GM12878 (cell line): Measurements from ENCODE around the gene MUC7. TPM values are rescaled to one million over a fixed set of nuclear protein-coding genes. Genes with fewer than 3 reads are reported as not detected.

Source experiments
- ATAC-seq: fragments of 200-7000 bp; cut with Tn5 transposase; 3 replicates; pipeline ENCODE4 v1.9.1; 2020; ENCODE audit warnings: mild to moderate bottlenecking, moderate library complexity
- BruUV-seq: library from RNA; stranded (reverse); fragments of 400-500 nt; replicated peaks from 2 replicates; lab custom pipeline; 2021; lab: Mats Ljungman, UMichigan
- CTCF ChIA-PET: fragments of 300-600 bp; sonication (Branson Sonifier 250); formaldehyde crosslinking; extraction: SDS; loops from one replicate; lab custom pipeline; 2021; ENCODE audit warnings: inconsistent platforms; lab: Yijun Ruan, JAX
- POLR2A ChIA-PET: fragments of 350-600 bp; formaldehyde crosslinking; extraction: SDS; loops from one replicate; lab custom pipeline; 2021; ENCODE audit warnings: inconsistent platforms; lab: Charles Lee
- RAD21 ChIA-PET: fragments of 300-600 bp; sonication (Branson Sonifier 250); formaldehyde crosslinking; loops from one replicate; lab custom pipeline; 2023; ENCODE audit warnings: antibody characterized with exemption; ENCODE audit not compliant: unreplicated experiment; lab: Charles Lee
- SMC1A ChIA-PET: fragments of 300-600 bp; sonication (Branson Sonifier 250); formaldehyde crosslinking; loops from one replicate; lab custom pipeline; 2023; ENCODE audit not compliant: unreplicated experiment, uncharacterized antibody; lab: Charles Lee
- DNase-seq: peaks from one replicate; pipeline ENCODE4 v3.0.0-alpha.2; 2011; ENCODE audit warnings: low read depth, low spot score
- FAIRE-seq: peaks from 3 replicates; lab custom pipeline; 2011; peaks lifted over from hg19 to GRCh38; lab: Jason Lieb, UNC
- H2AFZ ChIP-seq: 2 replicates; pipeline ENCODE4 v1.6.0; 2011; ENCODE audit warnings: low read depth, low read length, control low read depth; ENCODE audit not compliant: control insufficient read depth
- H3K27ac ChIP-seq: 2 replicates; pipeline ENCODE4 v1.5.1; 2011; ENCODE audit warnings: control low read depth; ENCODE audit not compliant: control insufficient read depth, insufficient read depth
- H3K27me3 ChIP-seq, 2 experiments: replicated peaks in 1 of 2; 2 replicates each; pipeline versions ENCODE4 v1.6.0 to v1.6.1; 2011; ENCODE audit warnings: low read length in 1 of 2; ENCODE audit not compliant: control insufficient read depth in 2 of 2, insufficient read depth in 2 of 2
- H3K36me3 ChIP-seq, 2 experiments: 2 replicates each; pipeline ENCODE4 v1.5.1; 2011; ENCODE audit warnings: low read length in 1 of 2; ENCODE audit not compliant: control insufficient read depth in 2 of 2, insufficient read depth in 2 of 2
- H3K4me1 ChIP-seq: 2 replicates; pipeline ENCODE4 v1.6.1; 2011; ENCODE audit warnings: mild to moderate bottlenecking, low read length, moderate library complexity, mixed read lengths; ENCODE audit not compliant: control insufficient read depth, insufficient read depth
- H3K4me2 ChIP-seq: 2 replicates; pipeline ENCODE4 v1.6.0; 2011; ENCODE audit warnings: control low read depth; ENCODE audit not compliant: control insufficient read depth, insufficient read depth
- H3K4me3 ChIP-seq: fragments of 200-600 bp; sonication (generic); 2 replicates; pipeline ENCODE4 v1.5.1; 2016
- H3K79me2 ChIP-seq: 2 replicates; pipeline ENCODE4 v1.6.0; 2011; ENCODE audit warnings: low read length; ENCODE audit not compliant: control insufficient read depth, insufficient read depth
- H3K9ac ChIP-seq: 2 replicates; pipeline ENCODE4 v1.8.0; 2011; ENCODE audit warnings: low read length, control low read depth, mixed read lengths; ENCODE audit not compliant: control insufficient read depth, insufficient read depth
- H3K9me3 ChIP-seq: replicated peaks from 3 replicates; pipeline ENCODE4 v1.5.1; 2011; ENCODE audit warnings: mild to moderate bottlenecking, low read length; ENCODE audit not compliant: control insufficient read depth, insufficient read depth
- H4K20me1 ChIP-seq: 2 replicates; pipeline ENCODE4 v1.6.0; 2011; ENCODE audit not compliant: control insufficient read depth, insufficient read depth
- BCL11A ChIP-seq: IDR thresholded peaks from 2 replicates; pipeline ENCODE4 v1.6.1; 2011; ENCODE audit warnings: low read depth, low read length
- CBFB ChIP-seq: IDR thresholded peaks from 2 replicates; pipeline ENCODE4 v1.6.1; 2016; ENCODE audit warnings: antibody characterized with exemption, low read depth
- E2F8 ChIP-seq: fragments of 450-650 bp; IDR thresholded peaks from 2 replicates; pipeline ENCODE4 v1.6.1; 2018; ENCODE audit warnings: mild to moderate bottlenecking, low read depth, moderate library complexity; ENCODE audit not compliant: partially characterized antibody
- EGR1 ChIP-seq, 2 experiments: IDR thresholded peaks; 1 replicate in 1 of 2; 2 replicates in 1 of 2; pipeline ENCODE4 v1.6.1; 2011 to 2012; ENCODE audit warnings: low read depth in 2 of 2, low read length in 2 of 2, borderline replicate concordance in 1 of 2, mild to moderate bottlenecking in 1 of 2, moderate library complexity in 1 of 2
- ELK1 ChIP-seq: IDR thresholded peaks from 2 replicates; pipeline ENCODE4 v1.6.1; 2012; ENCODE audit warnings: low read depth, low read length, improper control_type of control experiment
- FOXM1 ChIP-seq: IDR thresholded peaks from 2 replicates; pipeline ENCODE4 v1.6.1; 2012; ENCODE audit warnings: low read depth, mild to moderate bottlenecking, inconsistent platforms, low read length, moderate library complexity
- GATAD2B ChIP-seq: fragments of 450-650 bp; conservative IDR thresholded peaks from 2 replicates; pipeline ENCODE4 v1.6.1; 2017; ENCODE audit warnings: low read depth, mild to moderate bottlenecking, moderate library complexity
- HDAC2 ChIP-seq: fragments of 200-600 bp; sonication (generic); IDR thresholded peaks from 2 replicates; pipeline ENCODE4 v1.6.1; 2017
- IRF4 ChIP-seq: IDR thresholded peaks from 2 replicates; pipeline ENCODE4 v1.6.1; 2011; ENCODE audit warnings: low read depth, low read length
- RBBP5 ChIP-seq: fragments of 200-600 bp; sonication (generic); conservative IDR thresholded peaks from 2 replicates; pipeline ENCODE4 v1.6.1; 2016
- RUNX3 ChIP-seq: IDR thresholded peaks from 2 replicates; pipeline ENCODE4 v1.6.1; 2012; ENCODE audit warnings: low read length, inconsistent platforms
- SMARCA5 ChIP-seq: fragments of 450-650 bp; IDR thresholded peaks from 2 replicates; pipeline ENCODE4 v1.6.1; 2017; ENCODE audit warnings: mild to moderate bottlenecking
- SMC3 ChIP-seq: IDR thresholded peaks from 2 replicates; pipeline ENCODE4 v1.6.1; 2011; ENCODE audit warnings: low read length, improper control_type of control experiment, borderline replicate concordance
- SRF ChIP-seq, 2 experiments: IDR thresholded peaks; 2 replicates each; pipeline ENCODE4 v1.6.1; 2011; ENCODE audit warnings: low read depth in 2 of 2, low read length in 2 of 2, mild to moderate bottlenecking in 1 of 2, moderate library complexity in 1 of 2
- SUZ12 ChIP-seq: fragments of 200-600 bp; sonication (generic); IDR thresholded peaks from one replicate; pipeline ENCODE4 v1.6.1; 2018; ENCODE audit warnings: antibody characterized with exemption, mild to moderate bottlenecking; ENCODE audit not compliant: unreplicated experiment
- ZNF217 ChIP-seq: fragments of 450-650 bp; IDR thresholded peaks from 2 replicates; pipeline ENCODE4 v1.6.1; 2017; ENCODE audit warnings: antibody characterized with exemption, mild to moderate bottlenecking
- WGBS: methylation state at CpG from one replicate; pipeline ENCODE4 v1.1.6; 2016; ENCODE audit warnings: low lambda C conversion rate; ENCODE audit not compliant: insufficient replicate concordance, insufficient coverage; ENCODE audit errors: missing lambda C conversion rate; 5-methylcytosine and 5-hydroxymethylcytosine counted together
- in situ Hi-C: fragments of 300-500 bp; cut with MboI; formaldehyde crosslinking; loops from 9 replicates; pipeline ENCODE4 v1.14.3; 2018; ENCODE audit warnings: mixed read lengths
- intact Hi-C: fragments of 100-400 bp; cut with micrococcal nuclease; formaldehyde crosslinking; loops from one replicate; pipeline ENCODE4 v1.14.2; 2022; ENCODE audit not compliant: unreplicated experiment
- polyA plus RNA-seq, 11 experiments: library from polyadenylated mRNA; depleted of rRNA in 4 of 11; unstranded in 6 of 11; stranded (reverse) in 5 of 11; fragments of >200 nt; fragmentation: Nextera tagmentation in 4 of 11; fragmentation: Illumina TruSeq in 1 of 11; extraction: Ambion mirVana in 4 of 11; extraction: Trizol in 1 of 11; gene quantifications; 1 replicate in 1 of 11; 2 replicates in 10 of 11; pipeline versions ENCODE4 v1.2.1 to v1.2.3, GENCODE V29; 2011 to 2016; ENCODE audit warnings: inconsistent platforms in 2 of 11, missing spikeins in 2 of 11, low read depth in 1 of 11
- total RNA-seq, 4 experiments: library from RNA; depleted of rRNA in 3 of 4; stranded (reverse); fragments of >200 nt in 3 of 4; fragmentation: Illumina TruSeq in 1 of 4; extraction: Trizol in 1 of 4; gene quantifications; 2 replicates each; pipeline versions ENCODE4 v1.2.1 to v1.2.3, GENCODE V29; 2013 to 2021
- TF ChIP-seq, protein P1 (sequence below): fragments of 450-650 bp; IDR thresholded peaks from 2 replicates; pipeline ENCODE4 v1.6.1; 2016; ENCODE audit warnings: mild to moderate bottlenecking
- TF ChIP-seq, protein P2 (sequence below): fragments of 150-350 bp; IDR thresholded peaks from 2 replicates; pipeline ENCODE4 v1.6.1; 2016; ENCODE audit warnings: low read depth, low read length

Gene MUC7
- total and polyA plus RNA-seq, 10 of the 15 experiments (the other 5 are each of a cell fraction or from before 2014, with no cell fraction given) = not detected

DNA sequence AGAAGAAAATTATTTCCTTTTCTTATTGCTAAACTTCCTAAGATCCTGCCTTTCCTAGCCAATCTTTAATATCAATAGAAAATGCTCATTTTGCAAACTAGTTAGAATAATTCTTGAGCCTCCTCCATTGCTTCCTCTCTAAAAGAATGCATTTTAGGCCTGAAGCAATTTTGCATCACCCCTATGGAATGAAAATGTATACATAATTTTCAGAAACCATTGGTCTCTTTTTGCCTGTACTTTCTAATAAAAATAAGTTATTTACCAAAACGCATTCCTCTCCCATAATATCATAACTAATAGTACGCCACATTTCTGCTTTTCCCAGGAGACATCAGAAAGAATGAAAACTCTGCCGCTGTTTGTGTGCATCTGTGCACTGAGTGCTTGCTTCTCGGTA is 1.7 kb downstream of the MUC7 start:
- FAIRE-seq = no peak
- Histone ChIP-seq H3K36me3 (no peaks in the 10 kb centered on the region), H3K4me3 (no peak overlapping the region), H2AFZ (no peak overlapping the region), H3K27ac (no peak overlapping the region), H3K9ac (no peak overlapping the region), H3K79me2 (no peaks in the 10 kb centered on the region), H3K9me3 (no peaks in the 10 kb centered on the region), H3K27me3 (no peaks in the 10 kb centered on the region), H3K4me2 (no peak overlapping the region), H4K20me1 (no peaks in the 10 kb centered on the region), H3K4me1 (no peaks in the 10 kb centered on the region)
- TF ChIP-seq RBBP5 (no peak), GATAD2B (no peak), IRF4 (no peak), E2F8 (no peak), RUNX3 (no peak), ZNF217 (no peak), EGR1 (IDR thresholded peaks at IDR 0.05; ENCODE audit: borderline replicate concordance in 1 of 2, low read depth in 2 of 2, low read length in 2 of 2) (no peak), SRF (IDR thresholded peaks at IDR 0.05; ENCODE audit: low read depth in 2 of 2, low read length in 2 of 2) (no peak), ELK1 (no peak), CBFB (no peak), BCL11A (no peak), FOXM1 (no peak), HDAC2 (no peak), SUZ12 (no peak), SMC3 (no peak), SMARCA5 (no peak)
- TF ChIP-seq, protein P1, sequence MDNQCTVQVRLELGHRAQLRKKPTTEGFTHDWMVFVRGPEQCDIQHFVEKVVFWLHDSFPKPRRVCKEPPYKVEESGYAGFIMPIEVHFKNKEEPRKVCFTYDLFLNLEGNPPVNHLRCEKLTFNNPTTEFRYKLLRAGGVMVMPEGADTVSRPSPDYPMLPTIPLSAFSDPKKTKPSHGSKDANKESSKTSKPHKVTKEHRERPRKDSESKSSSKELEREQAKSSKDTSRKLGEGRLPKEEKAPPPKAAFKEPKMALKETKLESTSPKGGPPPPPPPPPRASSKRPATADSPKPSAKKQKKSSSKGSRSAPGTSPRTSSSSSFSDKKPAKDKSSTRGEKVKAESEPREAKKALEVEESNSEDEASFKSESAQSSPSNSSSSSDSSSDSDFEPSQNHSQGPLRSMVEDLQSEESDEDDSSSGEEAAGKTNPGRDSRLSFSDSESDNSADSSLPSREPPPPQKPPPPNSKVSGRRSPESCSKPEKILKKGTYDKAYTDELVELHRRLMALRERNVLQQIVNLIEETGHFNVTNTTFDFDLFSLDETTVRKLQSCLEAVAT = no peak
- TF ChIP-seq, protein P2, sequence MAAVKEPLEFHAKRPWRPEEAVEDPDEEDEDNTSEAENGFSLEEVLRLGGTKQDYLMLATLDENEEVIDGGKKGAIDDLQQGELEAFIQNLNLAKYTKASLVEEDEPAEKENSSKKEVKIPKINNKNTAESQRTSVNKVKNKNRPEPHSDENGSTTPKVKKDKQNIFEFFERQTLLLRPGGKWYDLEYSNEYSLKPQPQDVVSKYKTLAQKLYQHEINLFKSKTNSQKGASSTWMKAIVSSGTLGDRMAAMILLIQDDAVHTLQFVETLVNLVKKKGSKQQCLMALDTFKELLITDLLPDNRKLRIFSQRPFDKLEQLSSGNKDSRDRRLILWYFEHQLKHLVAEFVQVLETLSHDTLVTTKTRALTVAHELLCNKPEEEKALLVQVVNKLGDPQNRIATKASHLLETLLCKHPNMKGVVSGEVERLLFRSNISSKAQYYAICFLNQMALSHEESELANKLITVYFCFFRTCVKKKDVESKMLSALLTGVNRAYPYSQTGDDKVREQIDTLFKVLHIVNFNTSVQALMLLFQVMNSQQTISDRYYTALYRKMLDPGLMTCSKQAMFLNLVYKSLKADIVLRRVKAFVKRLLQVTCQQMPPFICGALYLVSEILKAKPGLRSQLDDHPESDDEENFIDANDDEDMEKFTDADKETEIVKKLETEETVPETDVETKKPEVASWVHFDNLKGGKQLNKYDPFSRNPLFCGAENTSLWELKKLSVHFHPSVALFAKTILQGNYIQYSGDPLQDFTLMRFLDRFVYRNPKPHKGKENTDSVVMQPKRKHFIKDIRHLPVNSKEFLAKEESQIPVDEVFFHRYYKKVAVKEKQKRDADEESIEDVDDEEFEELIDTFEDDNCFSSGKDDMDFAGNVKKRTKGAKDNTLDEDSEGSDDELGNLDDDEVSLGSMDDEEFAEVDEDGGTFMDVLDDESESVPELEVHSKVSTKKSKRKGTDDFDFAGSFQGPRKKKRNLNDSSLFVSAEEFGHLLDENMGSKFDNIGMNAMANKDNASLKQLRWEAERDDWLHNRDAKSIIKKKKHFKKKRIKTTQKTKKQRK = no peak
- POLR2A ChIA-PET = no interaction called here
- DNase-seq = no peak
- WGBS = 54% methylated on average over 4 of the region's 4 CpGs
- intact Hi-C loops (no loop called here), in situ Hi-C loops (no loop called here)
- ATAC-seq = no peak
- RAD21 ChIA-PET = no interaction called here
- no TSS peak for BruUV-seq
- SMC1A ChIA-PET = no interaction called here
- CTCF ChIA-PET = no interaction called here
